HepG2 (cell line): ENCODE results near the gene OR2AT4. TPM values are rescaled to one million over a fixed set of nuclear protein-coding genes. Genes with fewer than 3 reads are reported as not detected.
"Not testable (repeated sequence)": the region's sequence is repeated elsewhere in the genome, so short reads cannot be mapped to it uniquely, and the experiment has no call there.

ENCODE experiments used
- ATAC-seq: fragments of 200-7000 bp; cut with Tn5 transposase; 3 replicates; pipeline ENCODE4 v1.9.1; 2020; ENCODE audit warnings: mild to moderate bottlenecking, moderate library complexity
- BruUV-seq: library from RNA; stranded (reverse); fragments of 400-500 nt; replicated peaks from 2 replicates; lab custom pipeline; 2021; lab: Mats Ljungman, UMichigan
- CTCF ChIA-PET: fragments of 300-600 bp; formaldehyde crosslinking; extraction: SDS; loops from one replicate; lab custom pipeline; 2021; ENCODE audit warnings: low total read pairs, inconsistent platforms, low intra/inter-chr PET ratio; lab: Yijun Ruan, JAX
- POLR2A ChIA-PET: fragments of 350-600 bp; sonication (Branson Sonifier 250); formaldehyde crosslinking; loops from one replicate; lab custom pipeline; 2020; ENCODE audit warnings: antibody characterized with exemption, inconsistent platforms; lab: Yijun Ruan, JAX
- DNase-seq: peaks from one replicate; pipeline ENCODE4 v3.0.0-alpha.2; 2015; ENCODE audit warnings: low spot score
- FAIRE-seq: peaks from 3 replicates; lab custom pipeline; 2011; peaks lifted over from hg19 to GRCh38; lab: Jason Lieb, UNC
- H2AFZ ChIP-seq: one replicate; pipeline ENCODE4 v1.6.1; 2011; ENCODE audit warnings: low read length, inconsistent platforms
- H3K27ac ChIP-seq: fragments of 300-600 bp; 3 replicates; pipeline ENCODE4 v1.8.0; 2011; ENCODE audit warnings: mixed run types, mild to moderate bottlenecking, mixed read lengths, low read length, inconsistent platforms; ENCODE audit not compliant: insufficient read depth; ENCODE audit errors: extremely low read length
- H3K27me3 ChIP-seq, 2 experiments: fragments of 200-600 bp in 1 of 2; 2 replicates in 1 of 2; 3 replicates in 1 of 2; pipeline versions ENCODE4 v1.6.0 to v1.8.0; 2011; ENCODE audit warnings: low read length in 2 of 2, mild to moderate bottlenecking in 2 of 2, moderate library complexity in 2 of 2, inconsistent platforms in 1 of 2; ENCODE audit not compliant: insufficient read depth in 2 of 2, control insufficient read depth in 1 of 2
- H3K36me3 ChIP-seq, 2 experiments: fragments of 200-600 bp in 1 of 2; replicated peaks in 1 of 2; 2 replicates in 1 of 2; 3 replicates in 1 of 2; pipeline versions ENCODE4 v1.5.1 to v1.8.0; 2011; ENCODE audit warnings: low read length in 2 of 2, inconsistent platforms in 1 of 2; ENCODE audit not compliant: insufficient read depth in 2 of 2, control insufficient read depth in 1 of 2
- H3K4me1 ChIP-seq: 2 replicates; pipeline ENCODE4 v1.5.1; 2012; ENCODE audit warnings: low read length, inconsistent platforms; ENCODE audit not compliant: insufficient read depth
- H3K4me2 ChIP-seq: 2 replicates; pipeline ENCODE4 v1.6.0; 2011; ENCODE audit warnings: low read depth, low read length, inconsistent platforms
- H3K4me3 ChIP-seq, 3 experiments: fragments of 200-600 bp in 1 of 3; sonication (generic), shearing (Covaris generic) in 1 of 3; replicated peaks in 1 of 3; 2 replicates each; pipeline ENCODE4 v1.5.1; 2011 to 2016; ENCODE audit warnings: low read length in 3 of 3, inconsistent platforms in 2 of 3, low read depth in 2 of 3, mild to moderate bottlenecking in 2 of 3, control low read depth in 1 of 3, mixed read lengths in 1 of 3; ENCODE audit not compliant: insufficient read depth in 1 of 3
- H3K79me2 ChIP-seq: one replicate; pipeline ENCODE4 v1.6.1; 2011; ENCODE audit warnings: low read length, inconsistent platforms; ENCODE audit not compliant: insufficient read depth
- H3K9ac ChIP-seq: 2 replicates; pipeline ENCODE4 v1.6.0; 2011; ENCODE audit warnings: mild to moderate bottlenecking, low read depth, low read length, inconsistent platforms; ENCODE audit not compliant: insufficient read depth
- H3K9me3 ChIP-seq: 2 replicates; pipeline ENCODE4 v1.5.1; 2012; ENCODE audit warnings: mild to moderate bottlenecking, low read length
- H4K20me1 ChIP-seq: 2 replicates; pipeline ENCODE4 v1.6.0; 2011; ENCODE audit warnings: inconsistent platforms, mild to moderate bottlenecking, low read length, moderate library complexity; ENCODE audit not compliant: insufficient read depth
- FOXM1 ChIP-seq: sonication (generic); formaldehyde crosslinking; IDR thresholded peaks from 2 replicates; pipeline ENCODE4 v1.5.0; 2020; ENCODE audit warnings: missing genetic modification reagents
- GABPB1 ChIP-seq: IDR thresholded peaks from 2 replicates; pipeline ENCODE4 v1.6.1; 2016; ENCODE audit warnings: mild to moderate bottlenecking, missing genetic modification reagents, moderate library complexity, missing compliant biosample characterization
- HOXA3 ChIP-seq: sonication (generic); formaldehyde crosslinking; IDR thresholded peaks from 2 replicates; pipeline ENCODE4 v1.5.0; 2020; ENCODE audit warnings: missing genetic modification reagents
- HOXD1 ChIP-seq: sonication (generic); formaldehyde crosslinking; IDR thresholded peaks from 2 replicates; pipeline ENCODE4 v1.5.0; 2020; ENCODE audit warnings: missing genetic modification reagents
- MXI1 ChIP-seq: IDR thresholded peaks from 3 replicates; pipeline ENCODE4 v1.6.1; 2012; ENCODE audit warnings: low read depth, low read length, inconsistent platforms, borderline replicate concordance
- MYNN ChIP-seq: sonication (generic); formaldehyde crosslinking; IDR thresholded peaks from 2 replicates; pipeline ENCODE4 v1.4.0; 2020; ENCODE audit warnings: mild to moderate bottlenecking, low read depth, missing genetic modification reagents
- NONO ChIP-seq, 2 experiments: fragments of 450-650 bp in 1 of 2; sonication (generic) in 1 of 2; formaldehyde crosslinking in 1 of 2; IDR thresholded peaks in 1 of 2; conservative IDR thresholded peaks in 1 of 2; 2 replicates each; pipeline versions ENCODE4 v1.6.1 to v1.8.0; 2017 to 2022; ENCODE audit warnings: mild to moderate bottlenecking in 1 of 2, missing genetic modification reagents in 1 of 2, moderate library complexity in 1 of 2
- NR3C1 ChIP-seq: sonication (generic); formaldehyde crosslinking; IDR thresholded peaks from 2 replicates; pipeline ENCODE4 v1.4.0; 2020; ENCODE audit warnings: missing genetic modification reagents
- ZBTB38 ChIP-seq: sonication (generic); formaldehyde crosslinking; IDR thresholded peaks from 2 replicates; pipeline ENCODE4 v1.5.1; 2020; ENCODE audit warnings: mild to moderate bottlenecking, missing genetic modification reagents
- ZNF460 ChIP-seq: sonication (generic); formaldehyde crosslinking; IDR thresholded peaks from 2 replicates; pipeline ENCODE4 v1.5.1; 2020; ENCODE audit warnings: missing genetic modification reagents, mild to moderate bottlenecking, borderline replicate concordance
- WGBS: methylation state at CpG from one replicate; pipeline ENCODE4 v1.1.6; 2017; ENCODE audit warnings: low lambda C conversion rate; 5-methylcytosine and 5-hydroxymethylcytosine counted together
- in situ Hi-C: cut with HindIII; loops from 2 replicates; pipeline ENCODE4 v1.10.0; 2017; ENCODE audit warnings: low pct_unique_long_range_greater_than_20kb; ENCODE audit not compliant: extremely low pct_ligation_motif_present
- intact Hi-C: fragments of 100-400 bp; cut with micrococcal nuclease; formaldehyde crosslinking; loops from one replicate; pipeline ENCODE4 v1.10.0; 2022; ENCODE audit not compliant: unreplicated experiment
- polyA plus RNA-seq, 8 experiments: library from polyadenylated mRNA; depleted of rRNA in 3 of 8; stranded (reverse) in 7 of 8; unstranded in 1 of 8; fragments of >200 nt; fragmentation: Illumina TruSeq in 4 of 8; extraction: Trizol in 4 of 8; gene quantifications; 2 replicates each; pipeline versions ENCODE4 v1.2.1 to v1.2.3, GENCODE V29; 2011 to 2016; ENCODE audit warnings: low read depth in 4 of 8, missing spikeins in 1 of 8, mixed read lengths in 1 of 8; ENCODE audit not compliant: insufficient read depth in 1 of 8
- total RNA-seq, 5 experiments: library from RNA; depleted of rRNA; stranded (reverse); fragments of >200 nt; fragmentation: Illumina TruSeq; extraction: Trizol; gene quantifications; 2 replicates each; pipeline ENCODE4 v1.2.3, GENCODE V29; 2016; ENCODE audit warnings: low read depth in 1 of 5
- TF ChIP-seq, protein P1 (sequence below): fragments of 450-650 bp; IDR thresholded peaks from 2 replicates; pipeline ENCODE4 v1.6.1; 2017; ENCODE audit warnings: mild to moderate bottlenecking
- TF ChIP-seq, protein P2 (sequence below): sonication (generic); formaldehyde crosslinking; IDR thresholded peaks from 2 replicates; pipeline ENCODE4 v1.4.0; 2020; ENCODE audit warnings: low read depth, missing genetic modification reagents

OR2AT4 gene
- total and polyA plus RNA-seq, 2 of the 13 experiments (the other 11 are each of a cell fraction or from before 2014, with no cell fraction given), result not detected

DNA sequence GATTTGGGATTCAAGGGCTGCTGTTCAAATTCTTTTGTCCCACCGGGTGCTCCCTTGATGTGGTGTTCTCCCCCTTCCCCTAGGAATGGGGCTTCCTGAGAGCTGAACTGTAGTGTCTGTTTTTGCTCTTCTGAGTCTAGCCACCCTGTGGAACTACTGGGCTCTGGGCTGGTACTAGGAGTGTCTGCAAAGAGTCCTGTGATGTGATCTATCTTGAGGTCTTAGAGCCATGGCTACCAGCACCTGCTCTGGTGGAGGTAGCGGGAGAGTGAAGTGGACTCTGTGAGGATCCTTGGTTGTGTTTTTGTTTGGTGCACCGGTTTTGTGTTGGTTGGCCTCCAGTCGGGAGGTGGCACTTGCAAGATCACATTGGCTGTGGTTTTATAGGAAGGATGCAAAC lies 46.2 kb downstream of the OR2AT4 start (continued):
- TF ChIP-seq, protein P1, sequence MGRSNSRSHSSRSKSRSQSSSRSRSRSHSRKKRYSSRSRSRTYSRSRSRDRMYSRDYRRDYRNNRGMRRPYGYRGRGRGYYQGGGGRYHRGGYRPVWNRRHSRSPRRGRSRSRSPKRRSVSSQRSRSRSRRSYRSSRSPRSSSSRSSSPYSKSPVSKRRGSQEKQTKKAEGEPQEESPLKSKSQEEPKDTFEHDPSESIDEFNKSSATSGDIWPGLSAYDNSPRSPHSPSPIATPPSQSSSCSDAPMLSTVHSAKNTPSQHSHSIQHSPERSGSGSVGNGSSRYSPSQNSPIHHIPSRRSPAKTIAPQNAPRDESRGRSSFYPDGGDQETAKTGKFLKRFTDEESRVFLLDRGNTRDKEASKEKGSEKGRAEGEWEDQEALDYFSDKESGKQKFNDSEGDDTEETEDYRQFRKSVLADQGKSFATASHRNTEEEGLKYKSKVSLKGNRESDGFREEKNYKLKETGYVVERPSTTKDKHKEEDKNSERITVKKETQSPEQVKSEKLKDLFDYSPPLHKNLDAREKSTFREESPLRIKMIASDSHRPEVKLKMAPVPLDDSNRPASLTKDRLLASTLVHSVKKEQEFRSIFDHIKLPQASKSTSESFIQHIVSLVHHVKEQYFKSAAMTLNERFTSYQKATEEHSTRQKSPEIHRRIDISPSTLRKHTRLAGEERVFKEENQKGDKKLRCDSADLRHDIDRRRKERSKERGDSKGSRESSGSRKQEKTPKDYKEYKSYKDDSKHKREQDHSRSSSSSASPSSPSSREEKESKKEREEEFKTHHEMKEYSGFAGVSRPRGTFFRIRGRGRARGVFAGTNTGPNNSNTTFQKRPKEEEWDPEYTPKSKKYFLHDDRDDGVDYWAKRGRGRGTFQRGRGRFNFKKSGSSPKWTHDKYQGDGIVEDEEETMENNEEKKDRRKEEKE, result no peak
- TF ChIP-seq NONO (IDR thresholded peaks at IDR 0.05) (no peak), NONO (CRISPR knock-in tag; conservative IDR thresholded peaks at IDR 0.05) (no peak), HOXA3 (no peak), ZNF460 (CRISPR knock-in tag) (no peak), FOXM1 (CRISPR knock-in tag) (no peak), ZBTB38 (CRISPR knock-in tag) (no peak), GABPB1 (CRISPR knock-in tag) (no peak), MXI1 (no peak), NR3C1 (CRISPR knock-in tag) (no peak), HOXD1 (CRISPR knock-in tag) (no peak), MYNN (no peak)
- TF ChIP-seq, protein P2, sequence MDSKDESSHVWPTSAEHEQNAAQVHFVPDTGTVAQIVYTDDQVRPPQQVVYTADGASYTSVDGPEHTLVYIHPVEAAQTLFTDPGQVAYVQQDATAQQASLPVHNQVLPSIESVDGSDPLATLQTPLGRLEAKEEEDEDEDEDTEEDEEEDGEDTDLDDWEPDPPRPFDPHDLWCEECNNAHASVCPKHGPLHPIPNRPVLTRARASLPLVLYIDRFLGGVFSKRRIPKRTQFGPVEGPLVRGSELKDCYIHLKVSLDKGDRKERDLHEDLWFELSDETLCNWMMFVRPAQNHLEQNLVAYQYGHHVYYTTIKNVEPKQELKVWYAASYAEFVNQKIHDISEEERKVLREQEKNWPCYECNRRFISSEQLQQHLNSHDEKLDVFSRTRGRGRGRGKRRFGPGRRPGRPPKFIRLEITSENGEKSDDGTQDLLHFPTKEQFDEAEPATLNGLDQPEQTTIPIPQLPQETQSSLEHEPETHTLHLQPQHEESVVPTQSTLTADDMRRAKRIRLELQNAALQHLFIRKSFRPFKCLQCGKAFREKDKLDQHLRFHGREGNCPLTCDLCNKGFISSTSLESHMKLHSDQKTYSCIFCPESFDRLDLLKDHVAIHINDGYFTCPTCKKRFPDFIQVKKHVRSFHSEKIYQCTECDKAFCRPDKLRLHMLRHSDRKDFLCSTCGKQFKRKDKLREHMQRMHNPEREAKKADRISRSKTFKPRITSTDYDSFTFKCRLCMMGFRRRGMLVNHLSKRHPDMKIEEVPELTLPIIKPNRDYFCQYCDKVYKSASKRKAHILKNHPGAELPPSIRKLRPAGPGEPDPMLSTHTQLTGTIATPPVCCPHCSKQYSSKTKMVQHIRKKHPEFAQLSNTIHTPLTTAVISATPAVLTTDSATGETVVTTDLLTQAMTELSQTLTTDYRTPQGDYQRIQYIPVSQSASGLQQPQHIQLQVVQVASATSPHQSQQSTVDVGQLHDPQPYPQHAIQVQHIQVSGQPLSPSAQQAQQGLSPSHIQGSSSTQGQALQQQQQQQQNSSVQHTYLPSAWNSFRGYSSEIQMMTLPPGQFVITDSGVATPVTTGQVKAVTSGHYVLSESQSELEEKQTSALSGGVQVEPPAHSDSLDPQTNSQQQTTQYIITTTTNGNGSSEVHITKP (CRISPR knock-in tag), result no peak

DNA sequence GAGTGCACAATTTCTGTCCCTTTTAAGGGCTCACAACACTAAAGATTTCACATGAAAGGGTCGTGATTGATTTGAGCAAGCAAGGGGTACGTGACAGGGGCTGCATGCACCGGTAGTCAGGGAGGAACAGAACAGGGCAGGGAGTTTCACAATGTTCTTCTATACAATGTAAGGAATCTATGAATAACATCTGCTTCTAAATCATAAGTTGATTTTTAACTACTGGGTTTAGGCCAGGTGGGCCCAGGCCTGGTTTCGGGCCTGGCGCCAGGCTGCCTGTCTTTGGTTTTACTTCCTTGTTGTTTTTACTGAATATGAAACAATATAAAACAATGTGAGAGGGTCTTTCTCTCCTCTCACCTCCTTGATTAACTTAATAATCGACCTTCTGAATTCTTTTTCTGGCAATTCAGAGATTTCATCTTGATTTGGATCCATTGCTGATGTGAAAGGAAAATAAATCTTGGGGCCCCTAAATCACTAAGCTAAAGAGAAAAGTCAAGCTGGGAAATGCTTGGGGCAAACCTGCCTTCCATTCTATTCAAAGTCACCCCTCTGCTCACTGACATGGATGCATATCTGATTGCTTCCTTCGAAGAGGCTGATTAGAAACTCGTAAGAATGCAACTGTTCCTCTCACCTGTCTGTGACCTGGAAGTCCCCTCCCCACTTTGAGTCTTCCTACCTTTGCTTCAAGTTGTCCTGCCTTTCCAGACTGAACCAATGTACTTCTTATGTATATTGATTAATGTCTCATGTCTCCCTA lies 47.0 kb downstream of the OR2AT4 start:
- in situ Hi-C loops, H3K4me2 ChIP-seq, H3K27me3 ChIP-seq, H3K4me1 ChIP-seq, H2AFZ ChIP-seq, H3K9me3 ChIP-seq, DNase-seq, H3K36me3 ChIP-seq, intact Hi-C loops, CTCF ChIA-PET, H3K79me2 ChIP-seq, POLR2A ChIA-PET, FAIRE-seq, H4K20me1 ChIP-seq, ATAC-seq, BruUV-seq, H3K4me3 ChIP-seq, H3K9ac ChIP-seq, H3K27ac ChIP-seq: not testable (repeated sequence)
- WGBS, result 19% methylated on average over 8 of the region's 8 CpGs
